Fibroblast of villous mesenchyme (primary cell): Measurements from ENCODE around the gene UACA. TPM values are rescaled to one million over a fixed set of nuclear protein-coding genes. Genes with fewer than 3 reads are reported as not detected.
"Not testable (repeated sequence)": the region's sequence is repeated elsewhere in the genome, so short reads cannot be mapped to it uniquely, and the experiment has no call there.

Experiments
- DNase-seq: peaks from one replicate; pipeline ENCODE4 v3.0.0-alpha.2; 2010; ENCODE audit warnings: low read depth
- H3K4me3 ChIP-seq: 2 replicates; pipeline ENCODE4 v1.5.1; 2011; ENCODE audit warnings: low read depth, mild to moderate bottlenecking, low read length
- CTCF ChIP-seq: IDR thresholded peaks from 2 replicates; pipeline ENCODE4 v1.5.1; 2012; ENCODE audit warnings: low read depth, mild to moderate bottlenecking, low read length; ENCODE audit not compliant: insufficient read depth
- total RNA-seq: library from RNA; depleted of rRNA; stranded (reverse); fragments of >200 nt; gene quantifications from 2 replicates; pipeline ENCODE4 v1.2.3, GENCODE V29; 2012

UACA gene
- total RNA-seq, 1 donor: 160 TPM

- TF ChIP-seq CTCF: no peak
- no peak overlapping the region for H3K4me3 ChIP-seq
- DNase-seq: peak; percentile 81
Observed at GRCh38 chr15:70741677-70742293, 21.6 kb downstream of the UACA start.

- TF ChIP-seq CTCF: no peak
- H3K4me3 ChIP-seq: no peak overlapping the region
- peak; percentile 96 for DNase-seq
Observed at GRCh38 chr15:70741107-70741531, 22.2 kb downstream of the UACA start.

- not testable (repeated sequence) for H3K4me3 ChIP-seq, DNase-seq
Observed at GRCh38 chr15:70735040-70735439, 28.3 kb downstream of the UACA start.

- no peak for DNase-seq
- H3K4me3 ChIP-seq: no peak overlapping the region
- TF ChIP-seq CTCF: no peak
Observed at GRCh38 chr15:70729164-70729563, 34.2 kb downstream of the UACA start.

GRCh38 chr15:70726753-70727152, 36.6 kb downstream of the UACA start:
- DNase-seq: peak; percentile 70
- no peak overlapping the region for H3K4me3 ChIP-seq
- TF ChIP-seq CTCF: no peak

GRCh38 chr15:70723927-70724326, 39.4 kb downstream of the UACA start:
- TF ChIP-seq CTCF: no peak
- H3K4me3 ChIP-seq: no peak overlapping the region
- no peak for DNase-seq

- no peak for DNase-seq
- H3K4me3 ChIP-seq: no peak overlapping the region
- TF ChIP-seq CTCF: no peak
Observed at GRCh38 chr15:70723122-70723422, 40.3 kb downstream of the UACA start.
